ENCODE data around the gene TSGA10IP.

GRCh38 chr11:65907878-65908277, 37.4 kb upstream of the TSGA10IP start:
- TF ChIP-seq POLR2A (IDR thresholded peaks at IDR 0.05; ENCODE audit: borderline replicate concordance, extremely low read depth, insufficient read depth, insufficient read length) (no peak), CTCF (IDR thresholded peaks at IDR 0.05 in 2 of 3, conservative IDR thresholded peaks at IDR 0.05 in 1 of 3; ENCODE audit: borderline replicate concordance in 1 of 3, insufficient read depth in 1 of 3, low read depth in 2 of 3, low read length in 2 of 3) (no peak), EZH2phosphoT487 (IDR thresholded peaks at IDR 0.05; ENCODE audit: borderline replicate concordance) (no peak), EZH2 (IDR thresholded peaks at IDR 0.05) (no peak), RAD21 (IDR thresholded peaks at IDR 0.05; ENCODE audit: low read depth) (no peak), ZNF274 (IDR thresholded peaks at IDR 0.05; ENCODE audit: low read depth, low read length) (no peak), YY1 (IDR thresholded peaks at IDR 0.05; ENCODE audit: extremely low read depth, insufficient replicate concordance, low read depth, low read length) (no peak), REST (IDR thresholded peaks at IDR 0.05; ENCODE audit: low read depth) (no peak), TCF7L2 (IDR thresholded peaks at IDR 0.05; ENCODE audit: borderline replicate concordance, extremely low read depth, insufficient read depth, insufficient read length) (no peak), EGR1 (IDR thresholded peaks at IDR 0.05; ENCODE audit: low read depth) (no peak), POLR2AphosphoS5 (IDR thresholded peaks at IDR 0.05; ENCODE audit: low read depth, low read length) (no peak), SIN3A (IDR thresholded peaks at IDR 0.05; ENCODE audit: low read depth) (no peak), SP1 (IDR thresholded peaks at IDR 0.05; ENCODE audit: low read depth) (no peak)
